Measurements from ENCODE around the gene SPACA7. TPM values are rescaled to one million over a fixed set of nuclear protein-coding genes. Genes with fewer than 3 reads are reported as not detected.

SPACA7 gene
- total RNA-seq, 1 experiment from 2014 or later = not detected

DNA sequence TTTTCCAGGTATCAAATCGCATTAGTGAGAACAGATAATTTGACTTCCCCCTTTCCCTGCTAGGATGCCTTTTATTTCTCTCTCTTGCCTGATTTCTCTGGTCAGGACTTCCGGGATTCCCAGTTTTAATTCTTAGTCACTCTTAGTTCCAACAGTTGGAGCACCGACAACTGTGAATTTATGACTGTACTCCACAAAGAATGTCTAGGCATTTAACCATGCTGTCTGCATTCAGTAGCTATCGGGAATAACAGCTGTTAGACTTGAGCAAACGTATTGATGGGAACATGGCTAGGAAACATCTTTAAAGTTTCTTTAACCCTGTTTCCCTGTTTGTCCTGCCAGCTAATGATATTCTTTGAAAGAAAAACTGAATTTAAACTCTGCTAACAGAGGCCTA is 14.1 kb upstream of the SPACA7 start:
- Histone ChIP-seq H3T11ph (ENCODE audit: low read length) (no peak overlapping the region), H4K8ac (replicated peaks; ENCODE audit: insufficient read length, low read depth, low read length) (no peak overlapping the region), H3K4me1 (ENCODE audit: insufficient read depth, low read length) (0 out of 2 replicates have a peak, but pooled peaks cover 2% of the 10 kb centered on the region), H3K27ac (ENCODE audit: insufficient read length, low read depth, low read length) (no peak overlapping the region), H2AFZ (ENCODE audit: low read length) (no peak overlapping the region), H3K23ac (ENCODE audit: insufficient read length, low read depth, low read length) (no peak overlapping the region), H2BK12ac (ENCODE audit: insufficient read length, low read depth, low read length) (no peak overlapping the region), H3K27me3 (ENCODE audit: insufficient read depth, low read length) (no peaks in the 10 kb centered on the region), H3K9me3 (ENCODE audit: control insufficient read depth, low read depth, low read length) (no peaks in the 10 kb centered on the region), H4K5ac (ENCODE audit: insufficient read length, low read depth, low read length) (no peak overlapping the region), H3K79me1 (ENCODE audit: insufficient read depth, low read depth, low read length, poor library complexity, severe bottlenecking) (no peaks in the 10 kb centered on the region), H4K20me1 (ENCODE audit: control insufficient read depth, insufficient read depth, insufficient read length) (no peaks in the 10 kb centered on the region), H3K4ac (ENCODE audit: low read depth, low read length) (no peak overlapping the region), H3K18ac (ENCODE audit: insufficient read length, low read depth, low read length) (no peak overlapping the region), H3K56ac (ENCODE audit: insufficient read length, low read depth, low read length) (no peak overlapping the region), H2BK120ac (ENCODE audit: low read depth, low read length, poor library complexity, severe bottlenecking) (no peak overlapping the region), H3K9ac (ENCODE audit: extremely low read depth, insufficient read length, low read length) (no peak overlapping the region), H3K23me2 (ENCODE audit: insufficient read length, low read depth, low read length, poor library complexity, severe bottlenecking) (no peaks in the 10 kb centered on the region), H4K91ac (ENCODE audit: insufficient read length, low read depth, low read length) (no peak overlapping the region), H3K79me2 (ENCODE audit: insufficient read depth, low read length) (no peaks in the 10 kb centered on the region), H2BK20ac (ENCODE audit: low read depth, low read length, poor library complexity, severe bottlenecking) (no peak overlapping the region), H2AK5ac (ENCODE audit: insufficient read length, low read length) (no peak overlapping the region), H3K14ac (ENCODE audit: insufficient read depth, low read length) (no peak overlapping the region), H3K4me2 (ENCODE audit: insufficient read depth, insufficient read length, low read length) (no peak overlapping the region), H2BK15ac (ENCODE audit: low read depth, low read length) (no peak overlapping the region), H2BK5ac (ENCODE audit: insufficient read length, low read length) (no peak overlapping the region)
- WGBS (ENCODE audit: extremely low coverage, insufficient read length, low lambda C conversion rate) = no CpG with 5 or more reads among the region's 5 CpGs
- H3K4me1 Mint-ChIP-seq = peaks cover 12% of the 10 kb centered on the region in 2 experiments
- no peak overlapping the region for H3K4me3 Mint-ChIP-seq
- DNase-seq = no peak
- H3K27ac Mint-ChIP-seq = no peak overlapping the region
- TF ChIP-seq, protein P1, sequence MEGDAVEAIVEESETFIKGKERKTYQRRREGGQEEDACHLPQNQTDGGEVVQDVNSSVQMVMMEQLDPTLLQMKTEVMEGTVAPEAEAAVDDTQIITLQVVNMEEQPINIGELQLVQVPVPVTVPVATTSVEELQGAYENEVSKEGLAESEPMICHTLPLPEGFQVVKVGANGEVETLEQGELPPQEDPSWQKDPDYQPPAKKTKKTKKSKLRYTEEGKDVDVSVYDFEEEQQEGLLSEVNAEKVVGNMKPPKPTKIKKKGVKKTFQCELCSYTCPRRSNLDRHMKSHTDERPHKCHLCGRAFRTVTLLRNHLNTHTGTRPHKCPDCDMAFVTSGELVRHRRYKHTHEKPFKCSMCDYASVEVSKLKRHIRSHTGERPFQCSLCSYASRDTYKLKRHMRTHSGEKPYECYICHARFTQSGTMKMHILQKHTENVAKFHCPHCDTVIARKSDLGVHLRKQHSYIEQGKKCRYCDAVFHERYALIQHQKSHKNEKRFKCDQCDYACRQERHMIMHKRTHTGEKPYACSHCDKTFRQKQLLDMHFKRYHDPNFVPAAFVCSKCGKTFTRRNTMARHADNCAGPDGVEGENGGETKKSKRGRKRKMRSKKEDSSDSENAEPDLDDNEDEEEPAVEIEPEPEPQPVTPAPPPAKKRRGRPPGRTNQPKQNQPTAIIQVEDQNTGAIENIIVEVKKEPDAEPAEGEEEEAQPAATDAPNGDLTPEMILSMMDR (conservative IDR thresholded peaks at IDR 0.05) = no peak
- peaks cover 9 to 26% of the 10 kb centered on the region in 2 experiments for H3K9me3 Mint-ChIP-seq
- H3K36me3 Mint-ChIP-seq (ENCODE audit: insufficient read depth in 1 of 3, low read depth in 3 of 3) = peaks cover 0 to 2% (median 1%) of the 10 kb centered on the region in 3 experiments; a peak in 3 of 7 replicates
- H3K27me3 Mint-ChIP-seq (ENCODE audit: low read depth) = peaks cover 13% of the 10 kb centered on the region
